ENCODE results near the gene TRPM5. TPM values are rescaled to one million over a fixed set of nuclear protein-coding genes. Genes with fewer than 3 reads are reported as not detected.

TRPM5 gene
- total RNA-seq, 2 experiments from 2014 or later, result not detected

- H3K27ac Mint-ChIP-seq, result no peak overlapping the region
- no peaks in the 10 kb centered on the region for H3K9me3 Mint-ChIP-seq (ENCODE audit: insufficient read depth)
- H3K36me3 Mint-ChIP-seq (ENCODE audit: low read depth), result no peaks in the 10 kb centered on the region
- H3K4me1 Mint-ChIP-seq (ENCODE audit: low read depth), result peaks cover 16% of the 10 kb centered on the region
- no peak for DNase-seq
- no peak for ATAC-seq
- ChIA-PET POLR2A (no interaction called here), CTCF (no interaction called here)
- peaks cover 27% of the 10 kb centered on the region for H3K27me3 Mint-ChIP-seq (ENCODE audit: low read depth)
- no peak overlapping the region for H3K4me3 Mint-ChIP-seq
Measured at GRCh38 chr11:2439820-2440219, 4.5 kb downstream of the TRPM5 start.

GRCh38 chr11:2437516-2437915, 6.8 kb downstream of the TRPM5 start:
- Mint-ChIP-seq H3K9me3 (ENCODE audit: insufficient read depth) (no peaks in the 10 kb centered on the region), H3K27me3 (ENCODE audit: low read depth) (peaks cover 19% of the 10 kb centered on the region), H3K4me1 (ENCODE audit: low read depth) (peaks cover 12% of the 10 kb centered on the region), H3K27ac (no peak overlapping the region), H3K4me3 (no peak overlapping the region), H3K36me3 (ENCODE audit: low read depth) (no peaks in the 10 kb centered on the region)
- ATAC-seq (no peak), DNase-seq (no peak)
- POLR2A ChIA-PET, result no interaction called here
- CTCF ChIA-PET, result interaction anchor here (0.8 to 1.6 kb wide), 2 partner anchors 17 to 94 kb away, joined by 4 to 11 read pairs; no protein-coding TSS in a partner anchor

- POLR2A ChIA-PET, result no interaction called here
- Mint-ChIP-seq H3K4me3 (no peak overlapping the region), H3K36me3 (ENCODE audit: low read depth) (no peaks in the 10 kb centered on the region), H3K4me1 (ENCODE audit: low read depth) (peaks cover 11% of the 10 kb centered on the region), H3K9me3 (ENCODE audit: insufficient read depth) (no peaks in the 10 kb centered on the region), H3K27me3 (ENCODE audit: low read depth) (peaks cover 13% of the 10 kb centered on the region), H3K27ac (no peak overlapping the region)
- DNase-seq (no peak), ATAC-seq (no peak)
- CTCF ChIA-PET, result interaction anchor here (1.6 kb wide), 1 partner anchor 95 kb away, joined by 11 read pairs; no protein-coding TSS in a partner anchor
Measured at GRCh38 chr11:2436521-2437031, 7.7 kb downstream of the TRPM5 start.

GRCh38 chr11:2436013-2436520, 8.2 kb downstream of the TRPM5 start:
- peaks cover 7% of the 10 kb centered on the region for H3K4me1 Mint-ChIP-seq (ENCODE audit: low read depth)
- H3K27me3 Mint-ChIP-seq (ENCODE audit: low read depth), result peaks cover 13% of the 10 kb centered on the region
- no peak for ATAC-seq
- ChIA-PET CTCF (interaction anchor here (1.6 kb wide), 1 partner anchor 96 kb away, joined by 11 read pairs; no protein-coding TSS in a partner anchor), POLR2A (no interaction called here)
- no peak overlapping the region for H3K27ac Mint-ChIP-seq
- no peak for DNase-seq
- H3K4me3 Mint-ChIP-seq, result no peak overlapping the region
- H3K9me3 Mint-ChIP-seq (ENCODE audit: insufficient read depth), result no peaks in the 10 kb centered on the region
- H3K36me3 Mint-ChIP-seq (ENCODE audit: low read depth), result no peaks in the 10 kb centered on the region

GRCh38 chr11:2435288-2436012, 8.9 kb downstream of the TRPM5 start:
- no peaks in the 10 kb centered on the region for H3K9me3 Mint-ChIP-seq (ENCODE audit: insufficient read depth)
- no peak overlapping the region for H3K27ac Mint-ChIP-seq
- no peaks in the 10 kb centered on the region for H3K36me3 Mint-ChIP-seq (ENCODE audit: low read depth)
- POLR2A ChIA-PET, result no interaction called here
- ATAC-seq, result no peak
- no peak for DNase-seq
- CTCF ChIA-PET, result no interaction called here
- peaks cover 1% of the 10 kb centered on the region for H3K4me1 Mint-ChIP-seq (ENCODE audit: low read depth)
- H3K4me3 Mint-ChIP-seq, result no peak overlapping the region
- H3K27me3 Mint-ChIP-seq (ENCODE audit: low read depth), result peaks cover 13% of the 10 kb centered on the region

GRCh38 chr11:2434506-2435255, 9.6 kb downstream of the TRPM5 start:
- ATAC-seq, result no peak
- Mint-ChIP-seq H3K9me3 (ENCODE audit: insufficient read depth) (no peaks in the 10 kb centered on the region), H3K36me3 (ENCODE audit: low read depth) (no peaks in the 10 kb centered on the region), H3K4me1 (ENCODE audit: low read depth) (no peaks in the 10 kb centered on the region), H3K27me3 (ENCODE audit: low read depth) (peaks cover 9% of the 10 kb centered on the region), H3K27ac (no peak overlapping the region), H3K4me3 (no peak overlapping the region)
- no peak for DNase-seq
- ChIA-PET CTCF (no interaction called here), POLR2A (no interaction called here)

GRCh38 chr11:2434008-2434407, 10.3 kb downstream of the TRPM5 start:
- DNase-seq (no peak), ATAC-seq (no peak)
- Mint-ChIP-seq H3K4me3 (no peak overlapping the region), H3K27ac (no peak overlapping the region), H3K27me3 (ENCODE audit: low read depth) (peaks cover 7% of the 10 kb centered on the region), H3K9me3 (ENCODE audit: insufficient read depth) (no peaks in the 10 kb centered on the region), H3K4me1 (ENCODE audit: low read depth) (no peaks in the 10 kb centered on the region), H3K36me3 (ENCODE audit: low read depth) (no peaks in the 10 kb centered on the region)
- POLR2A ChIA-PET, result no interaction called here
- CTCF ChIA-PET, result no interaction called here

GRCh38 chr11:2433106-2433925, 11.0 kb downstream of the TRPM5 start:
- no peak for ATAC-seq
- no peaks in the 10 kb centered on the region for H3K4me1 Mint-ChIP-seq (ENCODE audit: low read depth)
- no peak overlapping the region for H3K27ac Mint-ChIP-seq
- ChIA-PET CTCF (no interaction called here), POLR2A (no interaction called here)
- DNase-seq, result no peak
- no peaks in the 10 kb centered on the region for H3K9me3 Mint-ChIP-seq (ENCODE audit: insufficient read depth)
- H3K4me3 Mint-ChIP-seq, result no peak overlapping the region
- no peaks in the 10 kb centered on the region for H3K36me3 Mint-ChIP-seq (ENCODE audit: low read depth)
- H3K27me3 Mint-ChIP-seq (ENCODE audit: low read depth), result peaks cover 2% of the 10 kb centered on the region

GRCh38 chr11:2432628-2433071, 11.7 kb downstream of the TRPM5 start:
- H3K9me3 Mint-ChIP-seq (ENCODE audit: insufficient read depth), result no peaks in the 10 kb centered on the region
- H3K27ac Mint-ChIP-seq, result no peak overlapping the region
- ChIA-PET POLR2A (no interaction called here), CTCF (no interaction called here)
- no peaks in the 10 kb centered on the region for H3K4me1 Mint-ChIP-seq (ENCODE audit: low read depth)
- H3K4me3 Mint-ChIP-seq, result no peak overlapping the region
- H3K27me3 Mint-ChIP-seq (ENCODE audit: low read depth), result no peaks in the 10 kb centered on the region
- DNase-seq (no peak), ATAC-seq (no peak)
- H3K36me3 Mint-ChIP-seq (ENCODE audit: low read depth), result no peaks in the 10 kb centered on the region

- Mint-ChIP-seq H3K9me3 (ENCODE audit: insufficient read depth) (no peaks in the 10 kb centered on the region), H3K36me3 (ENCODE audit: low read depth) (no peaks in the 10 kb centered on the region), H3K27ac (no peak overlapping the region), H3K27me3 (ENCODE audit: low read depth) (no peaks in the 10 kb centered on the region), H3K4me3 (no peak overlapping the region), H3K4me1 (ENCODE audit: low read depth) (no peaks in the 10 kb centered on the region)
- POLR2A ChIA-PET, result no interaction called here
- no peak for ATAC-seq
- no peak for DNase-seq
- CTCF ChIA-PET, result interaction anchor here (1.1 kb wide), 1 partner anchor 456 kb away, joined by 3 read pairs; no protein-coding TSS in a partner anchor
Measured at GRCh38 chr11:2432171-2432621, 12.1 kb downstream of the TRPM5 start.

GRCh38 chr11:2431395-2431794, 12.9 kb downstream of the TRPM5 start:
- ChIA-PET POLR2A (no interaction called here), CTCF (interaction anchor here (1.1 kb wide), 1 partner anchor 456 kb away, joined by 3 read pairs; no protein-coding TSS in a partner anchor)
- Mint-ChIP-seq H3K9me3 (ENCODE audit: insufficient read depth) (no peaks in the 10 kb centered on the region), H3K4me1 (ENCODE audit: low read depth) (no peaks in the 10 kb centered on the region), H3K36me3 (ENCODE audit: low read depth) (no peaks in the 10 kb centered on the region), H3K27ac (no peak overlapping the region), H3K27me3 (ENCODE audit: low read depth) (no peaks in the 10 kb centered on the region), H3K4me3 (no peak overlapping the region)
- ATAC-seq (no peak), DNase-seq (no peak)

Data from activated CD8-positive, alpha-beta T cell treated with anti-CD3 and anti-CD28 coated beads, Interleukin-2, amount 10 ng/mL, durations not matched to agents 7 days and 5 days (primary cell).